ENCODE data around the gene TRIM65. TPM values are rescaled to one million over a fixed set of nuclear protein-coding genes. Genes with fewer than 3 reads are reported as not detected.
A peak's percentile ranks its signal among the peaks of the same experiment; 100 is the strongest.

TRIM65 gene
- total RNA-seq, 1 donor from 2014 or later: 15.4 TPM

- H2AFZ ChIP-seq (ENCODE audit: low read depth, low read length): peak within 1 kb of the TSS; percentile 92
- H3K4me2 ChIP-seq (ENCODE audit: low read length): peak within 1 kb of the TSS; percentile 94
- Mint-ChIP-seq H3K4me1 (ENCODE audit: low read depth, unreplicated experiment) (peaks cover 8% of the 10 kb centered on the region), H3K27me3 (ENCODE audit: low read depth, unreplicated experiment) (no peaks in the 10 kb centered on the region), H3K9me3 (ENCODE audit: unreplicated experiment) (no peaks in the 10 kb centered on the region), H3K4me3 (ENCODE audit: unreplicated experiment) (peak within 1 kb of the TSS; percentile 89), H3K36me3 (ENCODE audit: low read depth, unreplicated experiment) (peaks cover 7% of the 10 kb centered on the region), H3K27ac (ENCODE audit: unreplicated experiment) (peak within 1 kb of the TSS; percentile 8)
- no peaks in the 10 kb centered on the region for H3K27me3 ChIP-seq (ENCODE audit: insufficient read depth, low read length)
- peaks cover 7% of the 10 kb centered on the region for H3K79me2 ChIP-seq (ENCODE audit: insufficient read depth, low read length)
- no peaks in the 10 kb centered on the region for H4K20me1 ChIP-seq (ENCODE audit: insufficient read depth, low read length)
- TF ChIP-seq EZH2 (IDR thresholded peaks at IDR 0.05; ENCODE audit: insufficient read depth, low read length) (no peak), CTCF (IDR thresholded peaks at IDR 0.05; ENCODE audit: insufficient read depth, low read depth, low read length) (peak; percentile 21)
- peaks cover 30% of the 10 kb centered on the region for H3K4me1 ChIP-seq (ENCODE audit: insufficient read depth, low read length)
- FAIRE-seq (peak; percentile 83), DNase-seq (ENCODE audit: low read depth) (peak; percentile 100)
- H3K9ac ChIP-seq (ENCODE audit: low read length): peak within 1 kb of the TSS; percentile 90
- H3K9me3 ChIP-seq (ENCODE audit: insufficient read depth, low read depth, low read length): no peaks in the 10 kb centered on the region
- peak within 1 kb of the TSS; percentile 89 for H3K4me3 ChIP-seq (ENCODE audit: insufficient read depth, low read depth, low read length)
- H3K36me3 ChIP-seq (ENCODE audit: insufficient read depth, low read length): peaks cover 3% of the 10 kb centered on the region
- H3K27ac ChIP-seq (ENCODE audit: low read depth, low read length): peak within 1 kb of the TSS; percentile 87
These were observed 41.3 kb downstream of the TRIM65 start, which contains the start of gene WBP2 for GRCh38 chr17:75855310-75856061. Gene WBP2, minus strand, starts transcription at chr17:75855335. Its CDS starts 38 bp downstream, at chr17:75855297.

DNA sequence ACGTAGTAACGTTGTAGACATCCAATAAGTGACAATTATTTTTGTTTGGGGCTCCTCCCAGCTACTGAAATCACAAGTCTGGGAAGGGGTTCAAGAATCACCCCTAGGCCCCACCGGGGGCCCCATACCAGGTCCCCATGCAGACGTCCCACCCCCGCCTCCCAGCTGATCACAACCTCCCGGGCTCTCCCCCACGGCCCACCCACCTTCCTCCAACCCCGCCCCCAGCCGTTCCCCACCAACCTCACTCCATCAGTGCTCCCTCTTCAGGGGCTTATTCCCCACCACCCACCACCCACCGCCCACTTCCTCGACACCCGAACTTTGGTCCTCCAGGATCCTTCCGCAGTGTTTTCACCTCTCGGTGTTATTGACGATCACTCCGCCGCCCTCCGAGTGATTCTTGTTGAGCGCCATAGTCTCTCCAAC lies 41.9 kb downstream of the TRIM65 start:
- peak overlapping the region; percentile 89 for H3K4me3 ChIP-seq (ENCODE audit: insufficient read depth, low read depth, low read length)
- Mint-ChIP-seq H3K9me3 (ENCODE audit: unreplicated experiment) (no peaks in the 10 kb centered on the region), H3K4me3 (ENCODE audit: unreplicated experiment) (no peak overlapping the region), H3K27ac (ENCODE audit: unreplicated experiment) (no peak overlapping the region), H3K36me3 (ENCODE audit: low read depth, unreplicated experiment) (peaks cover 8% of the 10 kb centered on the region), H3K27me3 (ENCODE audit: low read depth, unreplicated experiment) (no peaks in the 10 kb centered on the region), H3K4me1 (ENCODE audit: low read depth, unreplicated experiment) (peaks cover 8% of the 10 kb centered on the region)
- peaks cover 7% of the 10 kb centered on the region for H3K79me2 ChIP-seq (ENCODE audit: insufficient read depth, low read length)
- TF ChIP-seq CTCF (IDR thresholded peaks at IDR 0.05; ENCODE audit: insufficient read depth, low read depth, low read length) (no peak), EZH2 (IDR thresholded peaks at IDR 0.05; ENCODE audit: insufficient read depth, low read length) (no peak)
- H3K4me2 ChIP-seq (ENCODE audit: low read length): peak overlapping the region; percentile 94
- H3K9ac ChIP-seq (ENCODE audit: low read length): peak overlapping the region; percentile 82
- H2AFZ ChIP-seq (ENCODE audit: low read depth, low read length): no peak overlapping the region
- DNase-seq (ENCODE audit: low read depth): no peak
- no peak for FAIRE-seq
- peak overlapping the region; percentile 86 for H3K27ac ChIP-seq (ENCODE audit: low read depth, low read length)
- no peaks in the 10 kb centered on the region for H4K20me1 ChIP-seq (ENCODE audit: insufficient read depth, low read length)
- no peaks in the 10 kb centered on the region for H3K27me3 ChIP-seq (ENCODE audit: insufficient read depth, low read length)
- H3K9me3 ChIP-seq (ENCODE audit: insufficient read depth, low read depth, low read length): no peaks in the 10 kb centered on the region
- H3K36me3 ChIP-seq (ENCODE audit: insufficient read depth, low read length): peaks cover 3% of the 10 kb centered on the region
- peaks cover 30% of the 10 kb centered on the region for H3K4me1 ChIP-seq (ENCODE audit: insufficient read depth, low read length)

All from astrocyte (in vitro differentiated cells and primary cell).